IPS-NIHi11 (cell line): Measurements from ENCODE around the gene UBE2G2.

Experiments
- DNase-seq: peaks from one replicate; pipeline ENCODE4 v3.0.0; 2012; ENCODE audit warnings: mixed read lengths, low spot score

UBE2G2 gene

GRCh38 chr21:44785620-44786335, 15.8 kb downstream of the UBE2G2 start:
- DNase-seq: no peak

- no peak for DNase-seq
These were observed 16.8 kb downstream of the UBE2G2 start for GRCh38 chr21:44784810-44785209.

- no peak for DNase-seq
These were observed 18.5 kb downstream of the UBE2G2 start for GRCh38 chr21:44783020-44783696.

GRCh38 chr21:44780767-44781459, 20.7 kb downstream of the UBE2G2 start:
- no peak for DNase-seq

GRCh38 chr21:44780137-44780502, 21.5 kb downstream of the UBE2G2 start:
- DNase-seq: no peak

- DNase-seq: no peak
These were observed 22.0 kb downstream of the UBE2G2 start for GRCh38 chr21:44779417-44780136.

GRCh38 chr21:44778983-44779382, 22.6 kb downstream of the UBE2G2 start:
- DNase-seq: no peak

GRCh38 chr21:44778499-44778911, 23.1 kb downstream of the UBE2G2 start:
- no peak for DNase-seq

- no peak for DNase-seq
These were observed 23.5 kb downstream of the UBE2G2 start for GRCh38 chr21:44778094-44778493.

- DNase-seq: no peak
These were observed 26.6 kb downstream of the UBE2G2 start for GRCh38 chr21:44774972-44775371.

GRCh38 chr21:44773291-44773932, 28.2 kb downstream of the UBE2G2 start:
- no peak for DNase-seq

GRCh38 chr21:44771896-44772525, 29.6 kb downstream of the UBE2G2 start:
- DNase-seq: no peak

- DNase-seq: peak; percentile 43
These were observed 33.5 kb downstream of the UBE2G2 start for GRCh38 chr21:44767834-44768831.

- DNase-seq: no peak
These were observed 34.7 kb downstream of the UBE2G2 start for GRCh38 chr21:44766818-44767354.

- DNase-seq: no peak
These were observed 35.4 kb downstream of the UBE2G2 start for GRCh38 chr21:44766014-44766817.

GRCh38 chr21:44765231-44766013, 36.2 kb downstream of the UBE2G2 start:
- DNase-seq: no peak

- peak; percentile 70 for DNase-seq
These were observed 37.0 kb downstream of the UBE2G2 start for GRCh38 chr21:44764319-44765230.
